ENCODE measurements around the gene SLC44A2. TPM values are rescaled to one million over a fixed set of nuclear protein-coding genes. Genes with fewer than 3 reads are reported as not detected.

Gene SLC44A2
- total and polyA plus RNA-seq, 2 of the 8 experiments (the other 6 are each of a cell fraction or from before 2014, with no cell fraction given): 105 to 120 TPM

DNA sequence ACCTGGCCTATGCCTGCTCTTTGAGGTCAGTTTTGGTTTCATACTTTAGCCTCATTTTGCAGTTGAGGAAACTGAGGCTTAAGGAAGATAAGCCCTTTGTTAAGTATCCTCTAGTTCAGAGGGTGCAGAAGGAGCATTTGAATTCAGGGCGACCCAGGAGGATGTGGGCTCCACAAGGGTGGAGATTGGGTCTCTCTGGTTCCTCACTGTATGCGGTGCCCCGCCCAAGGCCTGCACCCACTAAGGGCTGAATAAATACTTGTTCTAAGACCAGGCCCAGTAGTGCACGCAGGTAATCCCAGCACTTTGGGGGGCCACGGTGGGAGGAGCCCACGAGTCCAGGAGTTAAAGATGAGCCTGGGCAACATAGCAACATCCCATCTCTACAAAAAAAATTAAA lies 768 bp upstream of the SLC44A2 start (continued):
- TF ChIP-seq, protein P1, sequence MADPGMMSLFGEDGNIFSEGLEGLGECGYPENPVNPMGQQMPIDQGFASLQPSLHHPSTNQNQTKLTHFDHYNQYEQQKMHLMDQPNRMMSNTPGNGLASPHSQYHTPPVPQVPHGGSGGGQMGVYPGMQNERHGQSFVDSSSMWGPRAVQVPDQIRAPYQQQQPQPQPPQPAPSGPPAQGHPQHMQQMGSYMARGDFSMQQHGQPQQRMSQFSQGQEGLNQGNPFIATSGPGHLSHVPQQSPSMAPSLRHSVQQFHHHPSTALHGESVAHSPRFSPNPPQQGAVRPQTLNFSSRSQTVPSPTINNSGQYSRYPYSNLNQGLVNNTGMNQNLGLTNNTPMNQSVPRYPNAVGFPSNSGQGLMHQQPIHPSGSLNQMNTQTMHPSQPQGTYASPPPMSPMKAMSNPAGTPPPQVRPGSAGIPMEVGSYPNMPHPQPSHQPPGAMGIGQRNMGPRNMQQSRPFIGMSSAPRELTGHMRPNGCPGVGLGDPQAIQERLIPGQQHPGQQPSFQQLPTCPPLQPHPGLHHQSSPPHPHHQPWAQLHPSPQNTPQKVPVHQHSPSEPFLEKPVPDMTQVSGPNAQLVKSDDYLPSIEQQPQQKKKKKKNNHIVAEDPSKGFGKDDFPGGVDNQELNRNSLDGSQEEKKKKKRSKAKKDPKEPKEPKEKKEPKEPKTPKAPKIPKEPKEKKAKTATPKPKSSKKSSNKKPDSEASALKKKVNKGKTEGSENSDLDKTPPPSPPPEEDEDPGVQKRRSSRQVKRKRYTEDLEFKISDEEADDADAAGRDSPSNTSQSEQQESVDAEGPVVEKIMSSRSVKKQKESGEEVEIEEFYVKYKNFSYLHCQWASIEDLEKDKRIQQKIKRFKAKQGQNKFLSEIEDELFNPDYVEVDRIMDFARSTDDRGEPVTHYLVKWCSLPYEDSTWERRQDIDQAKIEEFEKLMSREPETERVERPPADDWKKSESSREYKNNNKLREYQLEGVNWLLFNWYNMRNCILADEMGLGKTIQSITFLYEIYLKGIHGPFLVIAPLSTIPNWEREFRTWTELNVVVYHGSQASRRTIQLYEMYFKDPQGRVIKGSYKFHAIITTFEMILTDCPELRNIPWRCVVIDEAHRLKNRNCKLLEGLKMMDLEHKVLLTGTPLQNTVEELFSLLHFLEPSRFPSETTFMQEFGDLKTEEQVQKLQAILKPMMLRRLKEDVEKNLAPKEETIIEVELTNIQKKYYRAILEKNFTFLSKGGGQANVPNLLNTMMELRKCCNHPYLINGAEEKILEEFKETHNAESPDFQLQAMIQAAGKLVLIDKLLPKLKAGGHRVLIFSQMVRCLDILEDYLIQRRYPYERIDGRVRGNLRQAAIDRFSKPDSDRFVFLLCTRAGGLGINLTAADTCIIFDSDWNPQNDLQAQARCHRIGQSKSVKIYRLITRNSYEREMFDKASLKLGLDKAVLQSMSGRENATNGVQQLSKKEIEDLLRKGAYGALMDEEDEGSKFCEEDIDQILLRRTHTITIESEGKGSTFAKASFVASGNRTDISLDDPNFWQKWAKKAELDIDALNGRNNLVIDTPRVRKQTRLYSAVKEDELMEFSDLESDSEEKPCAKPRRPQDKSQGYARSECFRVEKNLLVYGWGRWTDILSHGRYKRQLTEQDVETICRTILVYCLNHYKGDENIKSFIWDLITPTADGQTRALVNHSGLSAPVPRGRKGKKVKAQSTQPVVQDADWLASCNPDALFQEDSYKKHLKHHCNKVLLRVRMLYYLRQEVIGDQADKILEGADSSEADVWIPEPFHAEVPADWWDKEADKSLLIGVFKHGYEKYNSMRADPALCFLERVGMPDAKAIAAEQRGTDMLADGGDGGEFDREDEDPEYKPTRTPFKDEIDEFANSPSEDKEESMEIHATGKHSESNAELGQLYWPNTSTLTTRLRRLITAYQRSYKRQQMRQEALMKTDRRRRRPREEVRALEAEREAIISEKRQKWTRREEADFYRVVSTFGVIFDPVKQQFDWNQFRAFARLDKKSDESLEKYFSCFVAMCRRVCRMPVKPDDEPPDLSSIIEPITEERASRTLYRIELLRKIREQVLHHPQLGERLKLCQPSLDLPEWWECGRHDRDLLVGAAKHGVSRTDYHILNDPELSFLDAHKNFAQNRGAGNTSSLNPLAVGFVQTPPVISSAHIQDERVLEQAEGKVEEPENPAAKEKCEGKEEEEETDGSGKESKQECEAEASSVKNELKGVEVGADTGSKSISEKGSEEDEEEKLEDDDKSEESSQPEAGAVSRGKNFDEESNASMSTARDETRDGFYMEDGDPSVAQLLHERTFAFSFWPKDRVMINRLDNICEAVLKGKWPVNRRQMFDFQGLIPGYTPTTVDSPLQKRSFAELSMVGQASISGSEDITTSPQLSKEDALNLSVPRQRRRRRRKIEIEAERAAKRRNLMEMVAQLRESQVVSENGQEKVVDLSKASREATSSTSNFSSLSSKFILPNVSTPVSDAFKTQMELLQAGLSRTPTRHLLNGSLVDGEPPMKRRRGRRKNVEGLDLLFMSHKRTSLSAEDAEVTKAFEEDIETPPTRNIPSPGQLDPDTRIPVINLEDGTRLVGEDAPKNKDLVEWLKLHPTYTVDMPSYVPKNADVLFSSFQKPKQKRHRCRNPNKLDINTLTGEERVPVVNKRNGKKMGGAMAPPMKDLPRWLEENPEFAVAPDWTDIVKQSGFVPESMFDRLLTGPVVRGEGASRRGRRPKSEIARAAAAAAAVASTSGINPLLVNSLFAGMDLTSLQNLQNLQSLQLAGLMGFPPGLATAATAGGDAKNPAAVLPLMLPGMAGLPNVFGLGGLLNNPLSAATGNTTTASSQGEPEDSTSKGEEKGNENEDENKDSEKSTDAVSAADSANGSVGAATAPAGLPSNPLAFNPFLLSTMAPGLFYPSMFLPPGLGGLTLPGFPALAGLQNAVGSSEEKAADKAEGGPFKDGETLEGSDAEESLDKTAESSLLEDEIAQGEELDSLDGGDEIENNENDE (IDR thresholded peaks at IDR 0.05; ENCODE audit: insufficient replicate concordance, low read length): no peak
- no peak for TF ChIP-seq POLR2AphosphoS5 (IDR thresholded peaks at IDR 0.05; ENCODE audit: low read depth, low read length)
- TF ChIP-seq, protein P2, sequence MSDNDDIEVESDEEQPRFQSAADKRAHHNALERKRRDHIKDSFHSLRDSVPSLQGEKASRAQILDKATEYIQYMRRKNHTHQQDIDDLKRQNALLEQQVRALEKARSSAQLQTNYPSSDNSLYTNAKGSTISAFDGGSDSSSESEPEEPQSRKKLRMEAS (IDR thresholded peaks at IDR 0.05): no peak
- no peak for TF ChIP-seq BACH1 (IDR thresholded peaks at IDR 0.05; ENCODE audit: low read length)
- TF ChIP-seq RBBP5 (IDR thresholded peaks at IDR 0.05; ENCODE audit: borderline replicate concordance, low read depth, low read length): no peak
- TF ChIP-seq BRCA1 (IDR thresholded peaks at IDR 0.05; ENCODE audit: low read depth, low read length): no peak
- TF ChIP-seq SP4 (IDR thresholded peaks at IDR 0.05; ENCODE audit: low read length): no peak
- no peak for TF ChIP-seq RFX5 (IDR thresholded peaks at IDR 0.05; ENCODE audit: borderline replicate concordance, low read depth, low read length)
- TF ChIP-seq CEBPB (IDR thresholded peaks at IDR 0.05; ENCODE audit: low read depth, low read length): no peak
- TF ChIP-seq CTBP2 (IDR thresholded peaks at IDR 0.05; ENCODE audit: borderline replicate concordance, insufficient read depth, insufficient read length, low read length): no peak
- no peak for TF ChIP-seq GABPA (IDR thresholded peaks at IDR 0.05; ENCODE audit: borderline replicate concordance, insufficient read depth, low read length)
- no peak for TF ChIP-seq SIX5 (IDR thresholded peaks at IDR 0.05; ENCODE audit: low read depth, low read length)

All from H1 (cell line).